GM12801 (cell line): Measurements from ENCODE around the gene MAPK8.

ENCODE experiments used
- TF ChIP-seq, protein P1 (sequence below): IDR thresholded peaks from one replicate; pipeline ENCODE4 v1.5.1; 2011; ENCODE audit warnings: control low read depth; ENCODE audit not compliant: insufficient read length; ENCODE audit errors: extremely low read depth

MAPK8 gene

DNA sequence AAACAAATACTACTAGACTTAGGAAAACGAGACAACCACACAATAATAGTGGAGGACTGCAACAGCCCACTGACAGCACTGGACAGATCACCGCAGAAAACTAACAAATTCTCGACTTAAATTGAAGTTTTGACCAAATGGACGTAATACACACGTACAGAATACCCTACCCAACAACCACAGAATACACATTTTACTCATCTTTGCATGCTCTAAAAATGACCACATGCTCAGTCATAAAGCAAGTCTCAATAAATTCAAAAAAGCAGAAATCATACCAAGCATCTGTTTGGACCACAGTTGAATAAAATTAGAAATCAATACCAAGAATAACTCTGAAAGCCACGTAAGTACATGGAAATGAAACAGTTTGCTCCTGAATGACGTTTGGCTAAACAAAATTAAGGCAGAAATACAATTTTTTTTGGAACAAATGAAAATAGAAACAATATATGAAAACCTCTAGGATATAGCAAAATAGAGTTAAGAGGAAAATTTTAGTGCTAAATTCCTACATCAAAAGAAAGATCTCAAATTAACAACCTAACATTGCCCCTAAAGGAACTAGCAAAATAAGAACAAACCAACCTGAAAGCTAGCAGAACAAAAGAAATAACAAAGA, 30.6 kb downstream of the MAPK8 start:
- TF ChIP-seq, protein P1, sequence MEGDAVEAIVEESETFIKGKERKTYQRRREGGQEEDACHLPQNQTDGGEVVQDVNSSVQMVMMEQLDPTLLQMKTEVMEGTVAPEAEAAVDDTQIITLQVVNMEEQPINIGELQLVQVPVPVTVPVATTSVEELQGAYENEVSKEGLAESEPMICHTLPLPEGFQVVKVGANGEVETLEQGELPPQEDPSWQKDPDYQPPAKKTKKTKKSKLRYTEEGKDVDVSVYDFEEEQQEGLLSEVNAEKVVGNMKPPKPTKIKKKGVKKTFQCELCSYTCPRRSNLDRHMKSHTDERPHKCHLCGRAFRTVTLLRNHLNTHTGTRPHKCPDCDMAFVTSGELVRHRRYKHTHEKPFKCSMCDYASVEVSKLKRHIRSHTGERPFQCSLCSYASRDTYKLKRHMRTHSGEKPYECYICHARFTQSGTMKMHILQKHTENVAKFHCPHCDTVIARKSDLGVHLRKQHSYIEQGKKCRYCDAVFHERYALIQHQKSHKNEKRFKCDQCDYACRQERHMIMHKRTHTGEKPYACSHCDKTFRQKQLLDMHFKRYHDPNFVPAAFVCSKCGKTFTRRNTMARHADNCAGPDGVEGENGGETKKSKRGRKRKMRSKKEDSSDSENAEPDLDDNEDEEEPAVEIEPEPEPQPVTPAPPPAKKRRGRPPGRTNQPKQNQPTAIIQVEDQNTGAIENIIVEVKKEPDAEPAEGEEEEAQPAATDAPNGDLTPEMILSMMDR, result no peak

DNA sequence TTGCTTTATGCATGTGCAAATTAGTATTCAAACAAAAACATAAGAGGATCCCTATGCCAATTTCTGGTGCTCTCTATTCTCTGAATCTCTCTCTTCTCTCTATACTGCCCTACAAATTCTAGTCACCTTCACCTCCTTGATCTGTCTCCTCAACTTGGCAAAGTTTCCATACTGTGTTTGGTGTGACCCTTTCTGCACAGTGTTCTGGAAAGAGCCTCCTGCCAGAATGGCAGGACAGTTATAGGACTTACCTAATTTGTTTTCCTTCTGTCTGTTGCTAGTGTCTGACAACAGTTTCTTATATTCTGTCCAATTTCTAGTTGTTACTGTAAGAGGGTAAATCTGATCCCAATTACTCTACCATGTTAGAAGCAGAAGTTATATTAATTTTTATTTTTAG, 34.3 kb downstream of the MAPK8 start:
- TF ChIP-seq, protein P1, result no peak

DNA sequence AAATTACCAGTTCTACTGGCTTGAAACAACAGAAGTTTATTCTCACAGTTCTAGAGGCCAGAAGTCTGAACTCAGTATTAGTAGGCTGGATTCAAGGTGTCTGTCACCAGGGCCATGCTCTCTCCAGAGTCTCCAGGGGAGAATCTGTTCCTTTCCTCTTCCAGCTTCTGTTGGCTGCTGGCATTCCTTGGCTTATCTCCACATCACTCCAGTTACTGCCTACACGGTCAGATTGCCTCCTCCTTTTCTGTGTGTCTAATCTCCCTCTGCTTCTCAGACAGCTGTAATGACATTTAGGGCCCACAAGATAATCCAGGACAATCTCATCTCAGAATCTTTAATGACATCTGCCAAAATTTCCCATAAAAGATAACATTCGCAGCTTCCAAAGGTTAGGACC, 36.6 kb downstream of the MAPK8 start:
- TF ChIP-seq, protein P1, result no peak

DNA sequence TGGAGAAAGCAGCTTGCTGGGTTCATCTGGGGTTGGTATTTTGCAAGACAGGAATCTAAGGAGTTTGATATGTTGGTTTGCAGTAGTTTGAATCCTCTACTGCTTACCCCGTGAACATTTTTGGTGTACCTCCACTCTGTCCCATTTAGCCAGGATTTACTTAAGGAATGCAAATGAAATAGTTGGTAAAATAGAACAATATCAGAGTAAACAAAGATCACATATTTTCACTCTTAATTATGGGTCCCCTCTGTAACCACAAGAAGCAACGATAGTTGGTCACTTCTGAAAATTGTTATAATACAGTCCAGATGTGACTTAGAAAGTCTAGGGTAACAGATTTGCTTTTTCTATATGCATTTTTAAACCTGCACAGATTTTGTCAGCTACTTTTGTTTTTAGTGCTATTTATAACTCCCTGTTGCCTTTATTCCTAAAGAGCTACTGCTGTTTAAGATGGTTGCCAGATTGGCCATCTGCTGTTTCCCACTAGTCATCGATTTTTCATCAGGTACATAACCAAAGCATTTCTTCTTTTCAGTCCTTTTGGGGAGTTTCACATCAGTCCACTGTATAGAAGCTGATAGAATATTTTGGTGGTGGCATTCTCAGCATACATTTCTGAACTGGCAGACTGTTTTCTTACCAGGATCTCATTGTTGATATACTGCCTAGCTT, 37.6 kb downstream of the MAPK8 start:
- TF ChIP-seq, protein P1, result no peak

DNA sequence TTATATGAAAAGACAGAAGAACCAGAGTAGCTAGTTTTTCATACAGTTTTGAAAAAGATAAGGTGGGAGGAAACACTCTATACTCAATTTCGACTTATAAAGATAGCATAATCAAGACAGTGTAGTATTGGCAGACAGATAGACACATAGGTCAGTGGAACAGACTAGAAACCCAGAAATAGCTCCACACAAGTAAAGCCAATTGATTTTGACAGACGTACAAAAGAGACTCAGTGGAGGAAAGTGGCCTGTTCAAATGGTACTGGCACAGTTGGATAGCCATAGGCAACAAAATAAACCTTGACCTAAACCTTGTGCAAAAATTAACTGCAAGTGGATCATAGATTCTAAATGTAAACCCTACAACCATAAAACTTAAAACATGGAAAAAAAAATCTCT, 46.8 kb downstream of the MAPK8 start:
- TF ChIP-seq, protein P1, result no peak

DNA sequence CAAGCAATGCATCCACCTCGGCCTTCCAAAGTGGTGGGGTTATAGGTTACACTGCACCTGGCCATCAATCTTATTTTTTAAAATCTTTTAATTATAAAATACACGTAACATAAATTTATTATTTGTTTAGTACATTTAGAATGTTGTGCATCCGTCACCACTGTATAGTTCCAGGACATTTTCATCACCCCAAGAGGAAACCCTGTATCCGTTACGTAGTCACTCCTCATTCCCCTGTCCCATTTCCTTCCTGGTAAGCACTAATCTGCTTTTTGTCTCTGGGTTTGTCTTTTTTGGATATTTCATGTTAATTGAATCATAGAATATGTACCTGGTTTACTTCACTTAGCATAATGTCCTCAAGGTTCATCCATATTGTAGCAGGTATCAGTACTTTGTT, 51.2 kb downstream of the MAPK8 start:
- TF ChIP-seq, protein P1, result no peak

DNA sequence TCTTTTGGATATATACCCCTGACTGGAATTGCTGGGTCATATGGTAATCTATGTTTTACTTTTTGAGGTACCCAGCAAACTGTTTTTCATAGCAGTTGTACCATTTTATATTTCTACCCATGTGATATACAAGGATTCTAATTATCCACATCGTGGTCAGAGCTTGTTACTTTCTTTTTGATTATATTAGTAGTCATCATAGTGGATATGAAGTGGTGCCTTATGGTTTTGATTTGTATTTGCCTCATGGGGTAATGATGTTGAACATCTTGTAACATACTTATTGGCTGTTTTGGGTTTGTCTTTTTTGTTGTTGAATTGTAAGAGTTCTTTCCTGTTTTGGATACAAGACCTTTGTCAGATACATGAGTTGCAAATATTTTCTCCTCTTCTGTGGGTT, 51.7 kb downstream of the MAPK8 start:
- TF ChIP-seq, protein P1, result no peak
